ENCODE data around the gene LYPD3. TPM values are rescaled to one million over a fixed set of nuclear protein-coding genes. Genes with fewer than 3 reads are reported as not detected.
"Not testable (repeated sequence)": the region's sequence is repeated elsewhere in the genome, so short reads cannot be mapped to it uniquely, and the experiment has no call there.

Gene LYPD3
- total RNA-seq, 4 donors from 2014 or later: 312 to 823 (median 569) TPM

- peak overlapping the region; percentile 52 to 83 (median 60) for H3K27ac ChIP-seq
- no peak for DNase-seq
- intact Hi-C loops (cut with DNase I): no loop called here
- H3K4me1 ChIP-seq: peaks cover 6 to 22% (median 14%) of the 10 kb centered on the region in 3 donors
- TF ChIP-seq CTCF (IDR thresholded peaks at IDR 0.05): no peak
- no peak for TF ChIP-seq POLR2A (IDR thresholded peaks at IDR 0.05)
- H3K9me3 ChIP-seq: no peaks in the 10 kb centered on the region
- no peaks in the 10 kb centered on the region for H3K27me3 ChIP-seq
- H3K36me3 ChIP-seq: no peaks in the 10 kb centered on the region
- no peak overlapping the region for H3K4me3 ChIP-seq
- WGBS, 2 donors: 22 to 26% methylated on average over 8 to 9 of the region's 9 CpGs
Observed at GRCh38 chr19:43438291-43439031, 26.9 kb downstream of the LYPD3 start.

GRCh38 chr19:43437712-43438111 lies 27.7 kb downstream of the LYPD3 start:
- Histone ChIP-seq H3K9me3 (no peaks in the 10 kb centered on the region), H3K27me3 (no peaks in the 10 kb centered on the region), H3K27ac (no peak overlapping the region), H3K36me3 (no peaks in the 10 kb centered on the region), H3K4me3 (no peak overlapping the region), H3K4me1 (peaks cover 6 to 30% (median 14%) of the 10 kb centered on the region in 3 donors)
- no peak for TF ChIP-seq POLR2A (IDR thresholded peaks at IDR 0.05)
- TF ChIP-seq CTCF (IDR thresholded peaks at IDR 0.05): no peak
- intact Hi-C loops (cut with DNase I): no loop called here
- 86% methylated on average over 4 of the region's 6 CpGs; no CpG with 5 or more reads in 1 of the 2 donors for WGBS, 2 donors
- no peak for DNase-seq

GRCh38 chr19:43437284-43437683 lies 28.1 kb downstream of the LYPD3 start:
- intact Hi-C loops (cut with DNase I); H3K4me3 ChIP-seq; H3K27ac ChIP-seq; H3K36me3 ChIP-seq; H3K9me3 ChIP-seq; H3K27me3 ChIP-seq; DNase-seq: not testable (repeated sequence)
- WGBS, 2 donors: 87 to 89% methylated on average over 11 of the region's 11 CpGs
- peaks cover 6 to 30% (median 14%) of the 10 kb centered on the region in 3 donors for H3K4me1 ChIP-seq

GRCh38 chr19:43435775-43436174 lies 29.6 kb downstream of the LYPD3 start:
- WGBS, 2 donors: 72 to 78% methylated on average over 3 of the region's 3 CpGs
- no peak overlapping the region for H3K4me3 ChIP-seq

GRCh38 chr19:43433689-43434088 lies 31.7 kb downstream of the LYPD3 start:
- TF ChIP-seq POLR2A (IDR thresholded peaks at IDR 0.05): no peak
- TF ChIP-seq CTCF (IDR thresholded peaks at IDR 0.05): no peak
- 77 to 95% methylated on average over 4 to 5 of the region's 6 CpGs for WGBS, 2 donors
- intact Hi-C loops (cut with DNase I): no loop called here
- H3K9me3 ChIP-seq: no peaks in the 10 kb centered on the region
- no peak overlapping the region for H3K4me3 ChIP-seq
- peaks cover 7 to 27% (median 19%) of the 10 kb centered on the region in 3 donors for H3K4me1 ChIP-seq
- DNase-seq: no peak
- H3K27me3 ChIP-seq: no peaks in the 10 kb centered on the region
- H3K36me3 ChIP-seq: no peaks in the 10 kb centered on the region
- no peak overlapping the region for H3K27ac ChIP-seq

More at GRCh38 chr19:43435775-43436174, 29.6 kb downstream of the LYPD3 start:
- Histone ChIP-seq H3K9me3 (no peaks in the 10 kb centered on the region), H3K27me3 (no peaks in the 10 kb centered on the region), H3K36me3 (no peaks in the 10 kb centered on the region), H3K4me1 (peaks cover 6 to 30% (median 16%) of the 10 kb centered on the region in 3 donors), H3K27ac (no peak overlapping the region)
- no peak for DNase-seq
- TF ChIP-seq POLR2A (IDR thresholded peaks at IDR 0.05): no peak
- TF ChIP-seq CTCF (IDR thresholded peaks at IDR 0.05): no peak
- intact Hi-C loops (cut with DNase I): no loop called here

Measured in esophagus squamous epithelium (tissue), 5 donors.